Uterus (tissue), 4 donors: ENCODE results near the gene FBXW12. TPM values are rescaled to one million over a fixed set of nuclear protein-coding genes. Genes with fewer than 3 reads are reported as not detected.

Source experiments
- DNase-seq, 2 donors: peaks; one replicate each; pipeline ENCODE4 v3.0.0-alpha.2; 2019 to 2020
- H3K27ac ChIP-seq, 2 donors: fragments of 200-600 bp; sonication (generic); 1 replicate in 1 of 2; 2 replicates in 1 of 2; pipeline ENCODE4 v1.5.1; 2016 to 2018
- H3K27me3 ChIP-seq, 2 donors: fragments of 200-600 bp; sonication (generic); one replicate each; pipeline ENCODE4 v1.5.1; 2018 to 2019; ENCODE audit warnings: control low read depth in 1 of 2
- H3K36me3 ChIP-seq, 2 donors: fragments of 200-600 bp; sonication (generic); one replicate each; pipeline ENCODE4 v1.5.1; 2019; ENCODE audit warnings: control low read depth in 1 of 2
- H3K4me1 ChIP-seq, 2 donors: fragments of 200-600 bp; sonication (generic); one replicate each; pipeline ENCODE4 v1.5.1; 2018 to 2019; ENCODE audit warnings: control low read depth in 1 of 2
- H3K4me3 ChIP-seq, 2 donors: fragments of 200-600 bp; sonication (generic); 1 replicate in 1 of 2; 2 replicates in 1 of 2; pipeline ENCODE4 v1.5.1; 2018 to 2019; ENCODE audit warnings: mild to moderate bottlenecking in 1 of 2
- H3K9me3 ChIP-seq, 2 donors: fragments of 200-600 bp; sonication (generic); one replicate each; pipeline ENCODE4 v1.5.1; 2019; ENCODE audit warnings: control low read depth in 1 of 2
- CTCF ChIP-seq, 4 experiments: fragments of 200-600 bp in 2 of 4; fragments of 450-650 bp in 2 of 4; sonication (generic) in 2 of 4; IDR thresholded peaks; one replicate each; pipeline ENCODE4 v1.5.1; 2016 to 2019; ENCODE audit warnings: antibody characterized with exemption in 4 of 4, mild to moderate bottlenecking in 2 of 4, moderate library complexity in 1 of 4
- POLR2A ChIP-seq, 2 donors: fragments of 450-650 bp; IDR thresholded peaks; one replicate each; pipeline ENCODE4 v1.6.1; 2016; ENCODE audit warnings: antibody characterized with exemption in 2 of 2, mild to moderate bottlenecking in 1 of 2, moderate library complexity in 1 of 2
- intact Hi-C: fragments of 100-400 bp; cut with DNase I; formaldehyde crosslinking; loops from one replicate; pipeline ENCODE4 v1.15.1; 2023; ENCODE audit warnings: low total_unique reads
- total RNA-seq, 4 donors: library from RNA; depleted of rRNA in 3 of 4; stranded (reverse); fragments of >200 nt in 3 of 4; gene quantifications; one replicate each; pipeline versions ENCODE4 v1.1.0 to v1.2.4, GENCODE V29; 2014 to 2023
- donor health status: DM: yes; HTN: yes; CAD: no.

Gene FBXW12
- total RNA-seq, 4 donors from 2014 or later: 0.37 to 0.55 TPM; not detected in 2

- Histone ChIP-seq H3K27ac (no peak overlapping the region), H3K36me3 (no peaks in the 10 kb centered on the region), H3K4me1 (no peaks in the 10 kb centered on the region), H3K27me3 (no peaks in the 10 kb centered on the region), H3K9me3 (no peaks in the 10 kb centered on the region), H3K4me3 (no peak overlapping the region)
- DNase-seq: peak in 1 of 2 donors; percentile 8
- TF ChIP-seq POLR2A (IDR thresholded peaks at IDR 0.05) (no peak), CTCF (IDR thresholded peaks at IDR 0.05) (no peak)
- intact Hi-C loops: no loop called here
These were observed 36.8 kb downstream of the FBXW12 start for GRCh38 chr3:48408823-48409281.

GRCh38 chr3:48409291-48410201 is 37.5 kb downstream of the FBXW12 start:
- Histone ChIP-seq H3K4me3 (no peak overlapping the region), H3K27me3 (no peaks in the 10 kb centered on the region), H3K36me3 (no peaks in the 10 kb centered on the region), H3K4me1 (no peaks in the 10 kb centered on the region), H3K27ac (no peak overlapping the region), H3K9me3 (no peaks in the 10 kb centered on the region)
- intact Hi-C loops: no loop called here
- peak; percentile 8 to 13 for DNase-seq
- TF ChIP-seq CTCF (IDR thresholded peaks at IDR 0.05) (no peak), POLR2A (IDR thresholded peaks at IDR 0.05) (no peak)

- no peaks in the 10 kb centered on the region for H3K4me1 ChIP-seq
- intact Hi-C loops: no loop called here
- H3K9me3 ChIP-seq: no peaks in the 10 kb centered on the region
- H3K4me3 ChIP-seq: no peak overlapping the region
- DNase-seq: peak in 1 of 2 donors; percentile 13
- H3K36me3 ChIP-seq: no peaks in the 10 kb centered on the region
- TF ChIP-seq POLR2A (IDR thresholded peaks at IDR 0.05) (no peak), CTCF (IDR thresholded peaks at IDR 0.05) (no peak)
- H3K27me3 ChIP-seq: no peaks in the 10 kb centered on the region
- H3K27ac ChIP-seq: no peak overlapping the region
These were observed 38.4 kb downstream of the FBXW12 start for GRCh38 chr3:48410205-48411040.

GRCh38 chr3:48411041-48411588 is 39.1 kb downstream of the FBXW12 start:
- DNase-seq: peak in 1 of 2 donors; percentile 8
- no peak for TF ChIP-seq POLR2A (IDR thresholded peaks at IDR 0.05)
- no peak for TF ChIP-seq CTCF (IDR thresholded peaks at IDR 0.05)
- no peak overlapping the region for H3K27ac ChIP-seq
- intact Hi-C loops: no loop called here
- H3K4me1 ChIP-seq: no peaks in the 10 kb centered on the region
- H3K4me3 ChIP-seq: no peak overlapping the region
- H3K9me3 ChIP-seq: no peaks in the 10 kb centered on the region
- no peaks in the 10 kb centered on the region for H3K27me3 ChIP-seq
- H3K36me3 ChIP-seq: no peaks in the 10 kb centered on the region
